Gastroesophageal sphincter (tissue), 4 donors: Measurements from ENCODE around the gene AGTPBP1. TPM values are rescaled to one million over a fixed set of nuclear protein-coding genes. Genes with fewer than 3 reads are reported as not detected.

Experiments
- ATAC-seq: fragments of 150-250 bp; one replicate; pipeline ENCODE4 v1.9.1; 2016; ENCODE audit warnings: mild to moderate bottlenecking, moderate library complexity
- H3K27ac ChIP-seq, 4 donors: fragments of 200-600 bp; sonication (generic) in 3 of 4; 1 replicate in 3 of 4; 2 replicates in 1 of 4; pipeline ENCODE4 v1.5.1; 2016 to 2019
- H3K27me3 ChIP-seq: fragments of 200-600 bp; sonication (generic); one replicate; pipeline ENCODE4 v1.5.1; 2019
- H3K36me3 ChIP-seq, 2 donors: fragments of 200-600 bp; sonication (generic); one replicate each; pipeline ENCODE4 v1.5.1; 2019; ENCODE audit warnings: control low read depth in 1 of 2
- H3K4me1 ChIP-seq, 3 donors: fragments of 200-600 bp; sonication (generic); 1 replicate in 2 of 3; 2 replicates in 1 of 3; pipeline ENCODE4 v1.5.1; 2016 to 2019; ENCODE audit warnings: control low read depth in 2 of 3
- H3K4me3 ChIP-seq, 2 donors: fragments of 200-600 bp; sonication (generic); one replicate each; pipeline ENCODE4 v1.5.1; 2019; ENCODE audit warnings: mild to moderate bottlenecking in 1 of 2, moderate library complexity in 1 of 2
- H3K9me3 ChIP-seq, 3 donors: fragments of 200-600 bp; sonication (generic); one replicate each; pipeline ENCODE4 v1.5.1; 2017 to 2019; ENCODE audit warnings: control low read depth in 2 of 3
- CTCF ChIP-seq, 4 experiments: fragments of 200-600 bp in 2 of 4; fragments of 450-650 bp in 2 of 4; sonication (generic) in 1 of 4; IDR thresholded peaks; one replicate each; pipeline ENCODE4 v1.5.1; 2017 to 2019; ENCODE audit warnings: antibody characterized with exemption in 4 of 4, mild to moderate bottlenecking in 2 of 4, moderate library complexity in 2 of 4
- EP300 ChIP-seq: sonication (generic); formaldehyde crosslinking; IDR thresholded peaks from one replicate; pipeline ENCODE4 v1.6.1; 2017; ENCODE audit warnings: antibody characterized with exemption, mild to moderate bottlenecking
- POLR2A ChIP-seq, 2 donors: fragments of 450-650 bp; IDR thresholded peaks; one replicate each; pipeline ENCODE4 v1.6.1; 2017; ENCODE audit warnings: antibody characterized with exemption in 2 of 2, mild to moderate bottlenecking in 2 of 2, moderate library complexity in 1 of 2
- POLR2AphosphoS5 ChIP-seq: sonication (generic); formaldehyde crosslinking; IDR thresholded peaks from one replicate; pipeline ENCODE4 v1.6.1; 2017; ENCODE audit warnings: antibody characterized with exemption
- WGBS, 2 donors: methylation state at CpG; one replicate each; pipeline ENCODE4 v1.1.5; 2018; ENCODE audit warnings: low coverage in 1 of 2; 5-methylcytosine and 5-hydroxymethylcytosine counted together
- total RNA-seq, 4 donors: library from RNA; depleted of rRNA; stranded (reverse); fragments of >200 nt; gene quantifications; one replicate each; pipeline ENCODE4 v1.1.0, GENCODE V29; 2016

The AGTPBP1 gene
- total RNA-seq, 4 donors from 2014 or later = 15.3 to 29.7 (median 19.1) TPM

DNA sequence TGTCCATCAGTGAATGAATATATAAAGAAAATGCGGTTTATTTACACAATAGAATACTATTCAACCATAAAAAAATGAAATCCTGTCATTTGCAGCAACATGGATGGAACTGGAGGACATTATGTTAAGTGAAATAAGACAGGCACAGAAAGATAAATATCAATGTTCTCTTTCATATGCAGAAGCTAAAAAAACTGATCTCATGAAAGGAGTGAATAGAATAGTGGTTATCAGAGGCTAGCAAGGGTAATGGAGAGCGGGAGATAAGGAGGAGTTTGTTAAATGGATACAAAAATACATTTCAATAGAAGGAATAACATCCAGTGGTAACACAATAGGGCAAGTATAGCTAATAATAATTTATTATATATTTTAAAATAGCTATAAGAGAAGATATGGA lies 65.0 kb downstream of the AGTPBP1 start:
- ATAC-seq = no peak

DNA sequence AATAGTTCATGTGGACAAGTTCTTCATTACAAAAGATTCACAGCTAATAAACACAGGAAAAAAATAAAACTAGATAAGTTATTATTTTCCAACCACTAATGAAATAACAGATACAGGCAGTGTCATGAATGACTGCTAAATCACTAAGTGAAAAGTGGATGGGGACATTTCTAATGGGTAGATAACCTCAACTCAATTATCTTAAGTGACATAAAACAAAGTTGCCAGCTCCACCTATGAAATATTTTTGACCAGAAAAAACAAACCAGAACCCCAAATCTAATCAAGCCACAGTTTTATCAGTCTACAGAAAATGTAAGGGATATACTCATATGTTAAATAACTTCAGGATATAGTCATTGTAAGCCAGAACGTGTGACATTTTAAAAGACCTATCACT lies 74.4 kb downstream of the AGTPBP1 start:
- peaks cover 0 to 28% of the 10 kb centered on the region in 2 donors for H3K36me3 ChIP-seq
- no peak overlapping the region for H3K27ac ChIP-seq
- no peaks in the 10 kb centered on the region for H3K27me3 ChIP-seq
- TF ChIP-seq POLR2AphosphoS5 (no peak), POLR2A (IDR thresholded peaks at IDR 0.05) (no peak), EP300 (no peak), CTCF (IDR thresholded peaks at IDR 0.05) (no peak)
- no peak for ATAC-seq
- H3K4me3 ChIP-seq = no peak overlapping the region
- no peaks in the 10 kb centered on the region for H3K9me3 ChIP-seq
- H3K4me1 ChIP-seq = no peaks in the 10 kb centered on the region
- WGBS, 2 donors = 67 to 80% methylated on average over 1 of the region's 1 CpG

More for the DNA sequence above, 65.0 kb downstream of the AGTPBP1 start:
- H3K4me1 ChIP-seq = no peaks in the 10 kb centered on the region
- no peak overlapping the region for H3K4me3 ChIP-seq
- no peak overlapping the region for H3K27ac ChIP-seq
- H3K27me3 ChIP-seq = no peaks in the 10 kb centered on the region
- peaks cover 0 to 22% of the 10 kb centered on the region in 2 donors for H3K36me3 ChIP-seq
- WGBS, 2 donors = 70 to 86% methylated on average over 1 to 2 of the region's 2 CpGs
- no peak for TF ChIP-seq POLR2A (IDR thresholded peaks at IDR 0.05)
- no peaks in the 10 kb centered on the region for H3K9me3 ChIP-seq

DNA sequence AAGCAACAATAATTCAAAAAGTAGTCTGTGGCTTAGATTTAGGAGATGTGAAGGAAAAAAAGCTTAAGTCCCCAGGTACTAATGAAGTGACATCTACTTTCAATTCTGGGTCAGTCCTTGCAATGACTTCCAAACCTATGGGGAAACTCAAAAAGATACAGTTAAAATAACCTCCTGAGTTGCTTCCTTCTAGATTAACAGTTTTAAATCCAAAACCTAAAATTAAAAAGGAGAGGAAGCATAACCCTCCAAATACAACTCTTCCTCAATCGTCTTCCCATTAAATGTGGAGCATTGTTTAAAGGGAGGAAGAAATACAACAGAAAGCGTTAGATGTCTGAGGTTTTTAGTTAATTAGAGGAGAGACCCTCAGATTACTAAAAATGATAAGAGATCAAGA lies 75.7 kb downstream of the AGTPBP1 start:
- no peak for ATAC-seq
- Histone ChIP-seq H3K9me3 (no peaks in the 10 kb centered on the region), H3K4me1 (no peaks in the 10 kb centered on the region), H3K36me3 (peaks cover 0 to 18% of the 10 kb centered on the region in 2 donors), H3K27me3 (no peaks in the 10 kb centered on the region), H3K27ac (no peak overlapping the region), H3K4me3 (no peak overlapping the region)
- 63 to 95% methylated on average over 2 of the region's 2 CpGs for WGBS, 2 donors
- TF ChIP-seq POLR2AphosphoS5 (no peak), CTCF (IDR thresholded peaks at IDR 0.05) (no peak), EP300 (no peak)

DNA sequence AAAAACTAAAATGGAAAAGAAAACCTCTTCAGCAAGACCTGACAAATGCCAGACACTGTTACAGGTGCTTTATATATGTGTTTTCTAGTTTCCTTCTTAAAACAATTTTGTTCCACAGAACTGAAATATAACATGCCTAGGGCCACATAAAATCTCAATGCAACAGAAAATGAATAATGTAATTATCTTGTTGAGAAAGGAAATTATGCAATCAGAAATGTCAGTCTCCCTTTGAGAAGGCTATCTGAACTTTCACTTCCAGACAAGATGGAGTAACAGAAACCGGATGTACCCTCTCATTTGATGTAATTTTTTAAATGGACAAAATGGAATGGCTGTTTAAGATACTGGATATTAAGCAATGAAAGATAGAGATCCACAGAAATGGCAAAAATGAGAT lies 79.2 kb downstream of the AGTPBP1 start:
- H3K4me3 ChIP-seq = no peak overlapping the region
- no peak for ATAC-seq
- no peaks in the 10 kb centered on the region for H3K27me3 ChIP-seq
- H3K4me1 ChIP-seq = no peaks in the 10 kb centered on the region
- H3K27ac ChIP-seq = no peak overlapping the region
- TF ChIP-seq EP300 (no peak), POLR2A (IDR thresholded peaks at IDR 0.05) (no peak), POLR2AphosphoS5 (no peak), CTCF (IDR thresholded peaks at IDR 0.05) (no peak)
- no peaks in the 10 kb centered on the region for H3K36me3 ChIP-seq
- WGBS, 2 donors = 58 to 86% methylated on average over 1 of the region's 1 CpG
- no peaks in the 10 kb centered on the region for H3K9me3 ChIP-seq

DNA sequence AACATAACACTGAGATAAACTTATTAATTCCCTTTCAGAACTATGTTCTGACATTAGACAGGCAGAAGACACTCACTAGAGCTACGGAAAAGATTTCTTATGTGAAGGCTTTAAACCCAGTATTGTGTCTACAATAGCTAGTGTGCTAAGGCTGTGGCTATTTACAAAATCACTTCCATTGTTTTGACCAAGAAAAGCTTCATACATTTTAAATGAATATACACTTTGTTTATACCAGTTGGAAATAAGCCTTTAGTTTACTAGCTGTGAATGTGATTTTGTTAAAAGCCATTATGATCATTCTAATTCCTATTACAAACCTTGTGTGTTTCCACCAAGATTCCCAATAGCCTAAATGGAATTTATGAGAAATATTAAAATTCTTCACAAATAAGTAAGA lies 83.0 kb downstream of the AGTPBP1 start:
- Histone ChIP-seq H3K27ac (no peak overlapping the region), H3K4me3 (no peak overlapping the region), H3K36me3 (peaks cover 0 to 13% of the 10 kb centered on the region in 2 donors), H3K4me1 (no peaks in the 10 kb centered on the region), H3K27me3 (no peaks in the 10 kb centered on the region), H3K9me3 (no peaks in the 10 kb centered on the region)
- TF ChIP-seq EP300 (no peak), CTCF (IDR thresholded peaks at IDR 0.05) (no peak), POLR2A (IDR thresholded peaks at IDR 0.05) (no peak), POLR2AphosphoS5 (no peak)
- ATAC-seq = no peak
- WGBS, 2 donors = 77 to 90% methylated on average over 1 of the region's 1 CpG
